GM12878 (cell line): ENCODE measurements around the gene CCDC71.

ENCODE experiments used
- FOXK2 ChIP-seq: fragments of 450-650 bp; IDR thresholded peaks from 2 replicates; pipeline ENCODE4 v1.6.1; 2017; ENCODE audit warnings: mild to moderate bottlenecking, moderate library complexity
- PAX5 ChIP-seq: IDR thresholded peaks from 2 replicates; pipeline ENCODE4 v1.6.1; 2011; ENCODE audit warnings: low read depth, low read length, borderline replicate concordance
- USF1 ChIP-seq: IDR thresholded peaks from 2 replicates; pipeline ENCODE4 v1.6.1; 2011; ENCODE audit warnings: borderline replicate concordance, low read depth, mild to moderate bottlenecking, moderate library complexity, mixed read lengths, low read length; ENCODE audit not compliant: insufficient read depth; ENCODE audit errors: extremely low read length
- ZBTB33 ChIP-seq: fragments of 450-650 bp; IDR thresholded peaks from 2 replicates; pipeline ENCODE4 v1.6.1; 2017; ENCODE audit warnings: mild to moderate bottlenecking

GRCh38 chr3:49122022-49122421, 44.1 kb downstream of the CCDC71 start:
- TF ChIP-seq USF1 (no peak), FOXK2 (no peak), PAX5 (no peak), ZBTB33 (no peak)
